Sigmoid colon (tissue), 7 donors: ENCODE results near the gene ITGB1BP2. TPM values are rescaled to one million over a fixed set of nuclear protein-coding genes. Genes with fewer than 3 reads are reported as not detected.
A peak's percentile ranks its signal among the peaks of the same experiment; 100 is the strongest.
"Not testable (repeated sequence)": the region's sequence is repeated elsewhere in the genome, so short reads cannot be mapped to it uniquely, and the experiment has no call there.

Experiments used
- DNase-seq: peaks from one replicate; pipeline ENCODE4 v3.0.0-alpha.2; 2019
- H3K27ac ChIP-seq, 4 donors: fragments of 200-600 bp; sonication (generic); one replicate each; pipeline ENCODE4 v1.5.1; 2016 to 2019; ENCODE audit warnings: mild to moderate bottlenecking in 1 of 4
- H3K27me3 ChIP-seq, 3 donors: fragments of 200-600 bp; sonication (generic); one replicate each; pipeline ENCODE4 v1.5.1; 2019; ENCODE audit warnings: mild to moderate bottlenecking in 1 of 3
- H3K36me3 ChIP-seq, 4 donors: fragments of 200-600 bp; sonication (generic); one replicate each; pipeline ENCODE4 v1.5.1; 2016 to 2019
- H3K4me1 ChIP-seq, 4 donors: fragments of 200-600 bp; sonication (generic); one replicate each; pipeline ENCODE4 v1.5.1; 2017 to 2019
- H3K4me3 ChIP-seq, 4 donors: fragments of 200-600 bp; sonication (generic); one replicate each; pipeline ENCODE4 v1.5.1; 2017 to 2019; ENCODE audit warnings: mild to moderate bottlenecking in 2 of 4, moderate library complexity in 1 of 4
- H3K9me3 ChIP-seq, 4 donors: fragments of 200-600 bp in 3 of 4; sonication (generic) in 3 of 4; one replicate each; pipeline versions ENCODE4 v1.5.1 to v1.6.1; 2013 to 2019
- EP300 ChIP-seq, 4 donors: sonication (generic); formaldehyde crosslinking; IDR thresholded peaks; one replicate each; pipeline ENCODE4 v1.6.1; 2017; ENCODE audit warnings: antibody characterized with exemption in 4 of 4
- POLR2A ChIP-seq, 2 donors: fragments of 450-650 bp; IDR thresholded peaks; one replicate each; pipeline ENCODE4 v1.6.1; 2016; ENCODE audit warnings: antibody characterized with exemption in 2 of 2, mild to moderate bottlenecking in 2 of 2, moderate library complexity in 2 of 2
- POLR2AphosphoS5 ChIP-seq, 4 donors: sonication (generic); formaldehyde crosslinking; IDR thresholded peaks; one replicate each; pipeline ENCODE4 v1.6.1; 2017; ENCODE audit warnings: antibody characterized with exemption in 4 of 4
- WGBS, 2 donors: extraction: QIAGEN DNeasy Blood & Tissue Kit; methylation state at CpG; one replicate each; pipeline ENCODE4 v1.1.7; 2013; 5-methylcytosine and 5-hydroxymethylcytosine counted together
- intact Hi-C: fragments of 100-400 bp; cut with DNase I; formaldehyde crosslinking; loops from one replicate; pipeline ENCODE4 v1.15.1; 2023
- polyA plus RNA-seq, 3 donors: library from polyadenylated mRNA; stranded (reverse); fragments of 200-250 nt; gene quantifications; one replicate each; pipeline ENCODE4 v1.2.3, GENCODE V29; 2013
- total RNA-seq, 4 donors: library from RNA; depleted of rRNA; stranded (reverse); fragments of >200 nt; gene quantifications; one replicate each; pipeline ENCODE4 v1.1.0, GENCODE V29; 2016
- TF ChIP-seq, protein P1 (sequence below), 4 experiments: fragments of 450-650 bp in 3 of 4; fragments of 200-600 bp in 1 of 4; IDR thresholded peaks; one replicate each; pipeline ENCODE4 v1.5.1; 2016 to 2019; ENCODE audit warnings: antibody characterized with exemption in 4 of 4, mild to moderate bottlenecking in 3 of 4, moderate library complexity in 2 of 4
- donor health status: healthy with polysubstance abuse.
- donor health status: Bipolar disorder and iron deficiency.
- donor health status: healthy.

Gene ITGB1BP2
- total and polyA plus RNA-seq, 7 donors: 1.2 to 14.1 (median 8.1) TPM; not detected in 1

DNA sequence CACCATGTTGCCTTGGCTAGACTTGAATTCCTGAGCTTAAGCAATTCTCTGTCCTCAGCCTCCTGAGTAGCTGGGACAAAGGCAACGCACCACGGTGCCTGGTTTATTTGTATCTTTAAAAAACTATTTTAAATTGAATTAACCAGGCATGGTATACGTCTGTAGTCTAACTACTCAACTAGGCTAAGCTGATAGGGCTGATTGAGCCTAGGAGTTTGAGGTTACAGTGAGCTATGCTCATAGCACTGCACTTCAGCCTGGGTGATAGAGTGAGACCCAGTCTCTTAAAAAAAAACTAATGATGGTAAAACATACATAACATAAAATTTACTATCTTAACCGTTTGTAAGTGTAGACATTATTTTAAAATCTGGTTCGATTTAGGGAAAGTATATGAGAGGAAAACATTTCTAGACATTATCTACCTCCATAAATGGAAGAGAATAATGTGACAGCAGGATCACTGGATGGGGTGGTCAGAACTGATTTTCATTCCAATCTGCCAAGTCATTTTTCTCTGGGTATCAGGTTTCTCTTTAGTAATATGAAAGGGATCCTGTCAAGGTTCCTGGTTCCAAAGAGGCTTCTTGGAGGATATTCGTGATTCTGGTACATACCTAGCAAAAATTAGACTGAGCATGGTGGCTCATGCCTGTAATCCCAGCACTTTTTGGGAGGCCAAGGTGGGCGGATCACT is 8.7 kb upstream of the ITGB1BP2 start:
- DNase-seq: no peak
- 89 to 93% methylated on average over 7 of the region's 7 CpGs for WGBS, 2 donors
- Histone ChIP-seq H3K27me3 (no peaks in the 10 kb centered on the region), H3K4me3 (no peak overlapping the region), H3K27ac (peak overlapping the region in 1 of 4 donors; percentile 27), H3K4me1 (peaks cover 0 to 4% (median 0%) of the 10 kb centered on the region in 4 donors), H3K9me3 (no peaks in the 10 kb centered on the region), H3K36me3 (peaks cover 9 to 73% (median 31%) of the 10 kb centered on the region in 4 donors)
- TF ChIP-seq POLR2A (IDR thresholded peaks at IDR 0.05) (no peak), POLR2AphosphoS5 (IDR thresholded peaks at IDR 0.05) (no peak)
- TF ChIP-seq, protein P1, sequence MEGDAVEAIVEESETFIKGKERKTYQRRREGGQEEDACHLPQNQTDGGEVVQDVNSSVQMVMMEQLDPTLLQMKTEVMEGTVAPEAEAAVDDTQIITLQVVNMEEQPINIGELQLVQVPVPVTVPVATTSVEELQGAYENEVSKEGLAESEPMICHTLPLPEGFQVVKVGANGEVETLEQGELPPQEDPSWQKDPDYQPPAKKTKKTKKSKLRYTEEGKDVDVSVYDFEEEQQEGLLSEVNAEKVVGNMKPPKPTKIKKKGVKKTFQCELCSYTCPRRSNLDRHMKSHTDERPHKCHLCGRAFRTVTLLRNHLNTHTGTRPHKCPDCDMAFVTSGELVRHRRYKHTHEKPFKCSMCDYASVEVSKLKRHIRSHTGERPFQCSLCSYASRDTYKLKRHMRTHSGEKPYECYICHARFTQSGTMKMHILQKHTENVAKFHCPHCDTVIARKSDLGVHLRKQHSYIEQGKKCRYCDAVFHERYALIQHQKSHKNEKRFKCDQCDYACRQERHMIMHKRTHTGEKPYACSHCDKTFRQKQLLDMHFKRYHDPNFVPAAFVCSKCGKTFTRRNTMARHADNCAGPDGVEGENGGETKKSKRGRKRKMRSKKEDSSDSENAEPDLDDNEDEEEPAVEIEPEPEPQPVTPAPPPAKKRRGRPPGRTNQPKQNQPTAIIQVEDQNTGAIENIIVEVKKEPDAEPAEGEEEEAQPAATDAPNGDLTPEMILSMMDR (IDR thresholded peaks at IDR 0.05): no peak
- intact Hi-C loops: no loop called here

DNA sequence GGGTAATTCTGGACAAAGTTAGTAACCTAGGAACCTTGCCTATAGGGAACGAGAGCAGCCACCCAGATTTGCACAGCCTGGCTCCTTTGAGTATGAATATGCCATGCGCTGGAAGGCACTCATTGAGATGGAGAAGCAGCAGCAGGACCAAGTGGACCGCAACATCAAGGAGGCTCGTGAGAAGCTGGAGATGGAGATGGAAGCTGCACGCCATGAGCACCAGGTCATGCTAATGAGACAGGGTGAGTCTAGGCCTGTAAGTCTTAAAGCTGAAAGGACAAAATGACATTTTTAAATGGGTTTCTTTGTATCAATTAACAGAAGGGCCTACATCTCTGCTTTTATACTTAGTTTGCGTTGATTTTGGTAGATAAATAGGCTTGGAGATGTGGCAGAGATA is 4.7 kb upstream of the ITGB1BP2 start:
- H3K4me3 ChIP-seq: no peak overlapping the region
- peaks cover 0 to 5% (median 0%) of the 10 kb centered on the region in 4 donors for H3K4me1 ChIP-seq
- intact Hi-C loops: no loop called here
- DNase-seq: no peak
- TF ChIP-seq, protein P1 (IDR thresholded peaks at IDR 0.05): no peak
- TF ChIP-seq POLR2A (IDR thresholded peaks at IDR 0.05) (no peak), POLR2AphosphoS5 (IDR thresholded peaks at IDR 0.05) (no peak), EP300 (IDR thresholded peaks at IDR 0.05) (no peak)
- H3K9me3 ChIP-seq: no peaks in the 10 kb centered on the region
- no peak overlapping the region for H3K27ac ChIP-seq
- WGBS, 2 donors: 97 to 98% methylated on average over 6 of the region's 6 CpGs
- H3K36me3 ChIP-seq: peaks cover 9 to 88% (median 44%) of the 10 kb centered on the region in 4 donors
- no peaks in the 10 kb centered on the region for H3K27me3 ChIP-seq

DNA sequence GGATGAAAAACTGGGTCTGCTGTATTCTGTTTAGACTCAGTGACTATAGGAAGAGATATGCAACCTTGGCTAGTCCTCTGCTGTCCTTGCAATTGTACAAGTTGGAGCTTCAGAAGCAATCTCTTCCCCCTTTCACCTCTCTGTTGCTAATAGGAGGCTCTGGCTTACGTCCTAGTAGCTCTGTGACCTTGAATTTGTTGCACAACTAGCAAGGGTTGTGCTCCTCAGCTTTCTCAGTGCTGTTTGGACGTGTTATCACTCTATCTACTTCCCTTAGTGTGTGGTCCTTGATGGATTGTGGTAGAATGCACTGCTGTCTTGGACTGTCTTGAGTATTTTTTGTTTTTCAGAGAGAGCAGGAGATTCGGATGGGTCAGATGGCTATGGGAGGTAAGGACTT is 3.4 kb upstream of the ITGB1BP2 start:
- H3K27ac ChIP-seq: no peak overlapping the region
- peaks cover 0 to 8% (median 1%) of the 10 kb centered on the region in 4 donors for H3K4me1 ChIP-seq
- peaks cover 2 to 74% (median 38%) of the 10 kb centered on the region in 4 donors for H3K36me3 ChIP-seq
- no peak overlapping the region for H3K4me3 ChIP-seq
- intact Hi-C loops: no loop called here
- H3K27me3 ChIP-seq: no peaks in the 10 kb centered on the region
- DNase-seq: no peak
- TF ChIP-seq POLR2A (IDR thresholded peaks at IDR 0.05): no peak
- TF ChIP-seq POLR2AphosphoS5 (IDR thresholded peaks at IDR 0.05): no peak
- no peak for TF ChIP-seq EP300 (IDR thresholded peaks at IDR 0.05)
- TF ChIP-seq, protein P1 (IDR thresholded peaks at IDR 0.05): no peak
- WGBS, 2 donors: 78 to 85% methylated on average over 3 of the region's 3 CpGs
- no peaks in the 10 kb centered on the region for H3K9me3 ChIP-seq

DNA sequence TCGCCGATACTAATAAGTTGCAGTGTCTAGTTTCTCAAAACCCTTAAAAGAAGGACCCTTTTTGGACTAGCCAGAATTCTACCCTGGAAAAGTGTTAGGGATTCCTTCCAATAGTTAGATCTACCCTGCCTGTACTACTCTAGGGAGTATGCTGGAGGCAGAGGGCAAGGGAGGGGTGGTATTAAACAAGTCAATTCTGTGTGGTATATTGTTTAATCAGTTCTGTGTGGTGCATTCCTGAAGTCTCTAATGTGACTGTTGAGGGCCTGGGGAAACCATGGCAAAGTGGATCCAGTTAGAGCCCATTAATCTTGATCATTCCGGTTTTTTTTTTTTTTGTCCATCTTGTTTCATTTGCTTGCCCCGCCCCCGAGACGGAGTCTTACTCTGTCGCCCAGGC is 1.5 kb upstream of the ITGB1BP2 start:
- H3K27me3 ChIP-seq, DNase-seq, H3K9me3 ChIP-seq, H3K4me3 ChIP-seq, intact Hi-C loops, H3K27ac ChIP-seq: not testable (repeated sequence)
- H3K36me3 ChIP-seq: peaks cover 0 to 55% (median 27%) of the 10 kb centered on the region in 4 donors
- peaks cover 0 to 14% (median 6%) of the 10 kb centered on the region in 4 donors for H3K4me1 ChIP-seq
- 77 to 87% methylated on average over 7 of the region's 7 CpGs for WGBS, 2 donors

DNA sequence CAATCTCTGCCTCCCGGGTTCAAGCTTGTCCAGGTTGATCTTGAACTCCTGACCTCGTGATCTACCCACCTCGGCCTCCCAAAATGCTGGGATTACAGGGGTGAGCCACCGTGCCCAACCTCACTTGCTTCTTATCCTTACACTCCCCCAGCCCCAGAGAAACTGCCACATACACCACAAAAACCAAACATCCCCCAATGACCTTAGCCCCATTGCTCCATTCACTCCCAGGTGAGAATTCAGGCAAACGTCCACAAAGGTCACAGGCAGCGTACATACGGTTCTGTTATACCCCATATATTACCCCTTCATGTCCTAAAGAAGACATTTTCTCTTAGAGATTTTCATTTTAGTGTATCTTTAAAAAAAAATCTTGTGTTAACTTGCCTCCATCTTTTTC is 1.1 kb upstream of the ITGB1BP2 start:
- 80 to 89% methylated on average over 7 of the region's 7 CpGs for WGBS, 2 donors

More for the DNA sequence above, 1.1 kb upstream of the ITGB1BP2 start:
- H3K27ac ChIP-seq: peak overlapping the region in 3 of 4 donors; percentile 70 to 81 (median 75)
- intact Hi-C loops, DNase-seq, H3K9me3 ChIP-seq, H3K4me3 ChIP-seq, H3K27me3 ChIP-seq: not testable (repeated sequence)
- H3K4me1 ChIP-seq: peaks cover 0 to 14% (median 6%) of the 10 kb centered on the region in 4 donors
- H3K36me3 ChIP-seq: peaks cover 0 to 51% (median 27%) of the 10 kb centered on the region in 4 donors
